GM21381 (cell line): ENCODE results near the gene CYFIP1.

Source experiments
- ATAC-seq: cut with Tn5 transposase; IDR thresholded peaks from one replicate; pipeline ENCODE4 v1.9.1; 2021; ENCODE audit warnings: mild to moderate bottlenecking, moderate library complexity; ENCODE audit not compliant: unreplicated experiment

The CYFIP1 gene

GRCh38 chr15:22969489-22969888, 10.7 kb downstream of the CYFIP1 start:
- no peak for ATAC-seq

- ATAC-seq = no peak
Measured at GRCh38 chr15:22968366-22968765, 11.8 kb downstream of the CYFIP1 start.

- ATAC-seq = no peak
Measured at GRCh38 chr15:22967084-22967770, 12.9 kb downstream of the CYFIP1 start.

- no peak for ATAC-seq
Measured at GRCh38 chr15:22966321-22967083, 13.7 kb downstream of the CYFIP1 start.

- no peak for ATAC-seq
Measured at GRCh38 chr15:22963641-22964040, 16.5 kb downstream of the CYFIP1 start.

- ATAC-seq = no peak
Measured at GRCh38 chr15:22962611-22963010, 17.6 kb downstream of the CYFIP1 start.

GRCh38 chr15:22961762-22962161, 18.4 kb downstream of the CYFIP1 start:
- ATAC-seq = no peak

GRCh38 chr15:22960556-22960955, 19.6 kb downstream of the CYFIP1 start:
- no peak for ATAC-seq

- ATAC-seq = no peak
Measured at GRCh38 chr15:22960126-22960525, 20.0 kb downstream of the CYFIP1 start.

- no peak for ATAC-seq
Measured at GRCh38 chr15:22959321-22960101, 20.7 kb downstream of the CYFIP1 start.

GRCh38 chr15:22958487-22959280, 21.5 kb downstream of the CYFIP1 start:
- ATAC-seq = no peak

GRCh38 chr15:22956978-22957260, 23.2 kb downstream of the CYFIP1 start:
- no peak for ATAC-seq

GRCh38 chr15:22956257-22956977, 23.8 kb downstream of the CYFIP1 start:
- no peak for ATAC-seq

- no peak for ATAC-seq
Measured at GRCh38 chr15:22955544-22956119, 24.5 kb downstream of the CYFIP1 start.

- ATAC-seq = no peak
Measured at GRCh38 chr15:22954798-22955543, 25.2 kb downstream of the CYFIP1 start.

GRCh38 chr15:22954326-22954725, 25.8 kb downstream of the CYFIP1 start:
- ATAC-seq = no peak

- no peak for ATAC-seq
Measured at GRCh38 chr15:22952796-22953579, 27.2 kb downstream of the CYFIP1 start.

GRCh38 chr15:22951381-22952280, 28.5 kb downstream of the CYFIP1 start:
- ATAC-seq = no peak
